Measurements from ENCODE around the gene GNA15. TPM values are rescaled to one million over a fixed set of nuclear protein-coding genes. Genes with fewer than 3 reads are reported as not detected.

The GNA15 gene
- total RNA-seq, 1 donor from 2014 or later = 85.0 TPM

GRCh38 chr19:3114811-3115210 is 21.0 kb upstream of the GNA15 start:
- DNase-seq (ENCODE audit: low read depth) (no peak), FAIRE-seq (no peak)
- Histone ChIP-seq H3K4me3 (ENCODE audit: low read depth, low read length) (no peak overlapping the region), H3K27me3 (ENCODE audit: control insufficient read depth, insufficient read depth, low read length) (no peaks in the 10 kb centered on the region), H3K36me3 (ENCODE audit: control insufficient read depth, insufficient read depth, low read length) (peaks cover 17% of the 10 kb centered on the region)
- TF ChIP-seq CTCF (IDR thresholded peaks at IDR 0.05; ENCODE audit: insufficient read depth, low read length, severe bottlenecking) = no peak

- Histone ChIP-seq H3K36me3 (ENCODE audit: control insufficient read depth, insufficient read depth, low read length) (peaks cover 18% of the 10 kb centered on the region), H3K27me3 (ENCODE audit: control insufficient read depth, insufficient read depth, low read length) (no peaks in the 10 kb centered on the region), H3K4me3 (ENCODE audit: low read depth, low read length) (no peak overlapping the region)
- DNase-seq (ENCODE audit: low read depth) (no peak), FAIRE-seq (no peak)
- TF ChIP-seq CTCF (IDR thresholded peaks at IDR 0.05; ENCODE audit: insufficient read depth, low read length, severe bottlenecking) = no peak
Observed at GRCh38 chr19:3115411-3115810, 20.4 kb upstream of the GNA15 start.

GRCh38 chr19:3115916-3116602 is 19.8 kb upstream of the GNA15 start:
- no peak for DNase-seq (ENCODE audit: low read depth)
- no peak for TF ChIP-seq CTCF (IDR thresholded peaks at IDR 0.05; ENCODE audit: insufficient read depth, low read length, severe bottlenecking)
- Histone ChIP-seq H3K36me3 (ENCODE audit: control insufficient read depth, insufficient read depth, low read length) (peaks cover 22% of the 10 kb centered on the region), H3K4me3 (ENCODE audit: low read depth, low read length) (no peak overlapping the region), H3K27me3 (ENCODE audit: control insufficient read depth, insufficient read depth, low read length) (no peaks in the 10 kb centered on the region)
- no peak for FAIRE-seq

- no peak for FAIRE-seq
- peaks cover 22% of the 10 kb centered on the region for H3K36me3 ChIP-seq (ENCODE audit: control insufficient read depth, insufficient read depth, low read length)
Observed at GRCh38 chr19:3116621-3117020, 19.2 kb upstream of the GNA15 start.

GRCh38 chr19:3117716-3118115 is 18.1 kb upstream of the GNA15 start:
- peaks cover 23% of the 10 kb centered on the region for H3K36me3 ChIP-seq (ENCODE audit: control insufficient read depth, insufficient read depth, low read length)
- no peak for FAIRE-seq
- no peak overlapping the region for H3K4me3 ChIP-seq (ENCODE audit: low read depth, low read length)
- DNase-seq (ENCODE audit: low read depth) = no peak
- no peak for TF ChIP-seq CTCF (IDR thresholded peaks at IDR 0.05; ENCODE audit: insufficient read depth, low read length, severe bottlenecking)
- no peaks in the 10 kb centered on the region for H3K27me3 ChIP-seq (ENCODE audit: control insufficient read depth, insufficient read depth, low read length)

More at GRCh38 chr19:3116621-3117020, 19.2 kb upstream of the GNA15 start:
- Histone ChIP-seq H3K27me3 (ENCODE audit: control insufficient read depth, insufficient read depth, low read length) (no peaks in the 10 kb centered on the region), H3K4me3 (ENCODE audit: low read depth, low read length) (no peak overlapping the region)
- no peak for TF ChIP-seq CTCF (IDR thresholded peaks at IDR 0.05; ENCODE audit: insufficient read depth, low read length, severe bottlenecking)
- no peak for DNase-seq (ENCODE audit: low read depth)
